Ramos (cell line): Measurements from ENCODE around the gene PAPSS2.

ENCODE experiments used
- in situ Hi-C: fragments of 300-500 bp; cut with MboI; formaldehyde crosslinking; loops from one replicate; pipeline ENCODE4 v1.14.3; 2022; ENCODE audit warnings: low sequenced_read_pairs; ENCODE audit not compliant: unreplicated experiment

PAPSS2 gene

DNA sequence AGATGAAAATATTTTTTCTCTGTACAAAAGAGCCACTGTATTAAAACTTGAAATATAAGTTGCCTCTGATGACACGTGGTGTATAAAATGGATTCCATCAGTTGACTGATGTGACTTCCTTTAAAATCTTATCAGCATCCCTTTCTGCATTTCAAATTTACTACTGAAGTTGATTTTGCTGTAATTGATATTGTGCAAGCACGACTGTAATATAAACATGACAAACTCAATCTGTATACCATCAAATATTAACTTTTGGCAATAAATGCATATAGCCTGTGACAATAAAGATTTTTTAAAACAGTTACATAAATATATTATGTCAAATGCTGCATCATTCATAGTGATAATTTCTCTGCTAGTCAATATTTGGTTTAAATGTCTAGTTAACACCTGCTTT, 7.8 kb downstream of the PAPSS2 start:
- in situ Hi-C loops, result loop anchor here (25.0 kb wide), 1 partner anchor 895 kb away; no protein-coding TSS in a partner anchor

DNA sequence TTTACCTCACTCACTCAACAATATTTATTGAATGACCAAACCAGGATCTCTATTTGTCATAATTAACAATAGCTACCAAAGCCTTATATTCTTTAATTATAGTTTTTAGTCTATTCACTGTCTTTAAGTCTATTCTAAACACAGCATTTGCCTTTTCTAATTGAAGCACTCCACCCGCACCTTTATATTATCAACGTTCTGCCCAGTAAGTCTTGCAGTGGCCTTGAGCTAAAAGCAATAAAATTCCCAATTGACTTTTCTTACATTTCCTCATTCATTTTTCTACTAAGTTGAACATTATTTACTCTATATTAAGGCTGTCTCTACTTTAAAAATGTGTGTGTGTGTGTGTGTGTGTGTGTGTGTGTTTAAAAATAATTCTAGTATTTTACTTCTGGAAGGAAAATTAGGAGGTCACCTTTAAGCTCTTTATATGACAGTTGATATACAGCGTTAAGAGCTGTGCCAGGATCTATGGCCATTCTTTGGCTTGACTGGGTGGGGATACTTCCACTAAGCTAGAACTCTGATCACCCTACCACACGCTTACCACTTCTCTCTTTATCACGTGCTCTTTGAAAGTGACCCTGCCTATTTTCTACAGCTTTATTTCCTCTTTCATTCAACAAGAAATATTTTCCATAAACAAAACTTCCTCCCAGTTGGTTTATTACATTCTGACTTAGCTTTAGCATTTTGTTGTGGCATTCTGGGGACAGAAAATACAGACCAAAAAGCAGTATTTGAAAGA, 8.8 kb downstream of the PAPSS2 start:
- in situ Hi-C loops, result loop anchor here (25.0 kb wide), 1 partner anchor 894 kb away; no protein-coding TSS in a partner anchor

DNA sequence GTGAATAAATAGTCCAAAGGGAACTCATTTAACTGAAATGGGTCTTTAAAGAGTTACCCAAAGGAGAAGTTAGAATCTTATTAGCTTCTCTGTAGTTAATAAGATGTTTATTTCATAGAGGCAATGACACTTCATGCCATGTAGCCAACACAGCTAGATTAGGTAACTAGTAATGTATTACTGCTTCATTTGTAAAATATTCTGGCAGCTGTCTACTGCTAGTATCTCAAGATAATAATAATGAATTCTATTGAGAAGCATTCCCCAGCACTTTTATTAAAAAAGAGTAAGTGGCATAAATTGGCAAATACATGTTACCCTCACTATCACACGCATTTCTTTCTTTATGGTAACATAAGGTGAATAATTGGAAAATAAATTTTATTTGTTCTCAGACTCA, 10.1 kb downstream of the PAPSS2 start:
- in situ Hi-C loops, result loop anchor here (25.0 kb wide), 1 partner anchor 893 kb away; no protein-coding TSS in a partner anchor

DNA sequence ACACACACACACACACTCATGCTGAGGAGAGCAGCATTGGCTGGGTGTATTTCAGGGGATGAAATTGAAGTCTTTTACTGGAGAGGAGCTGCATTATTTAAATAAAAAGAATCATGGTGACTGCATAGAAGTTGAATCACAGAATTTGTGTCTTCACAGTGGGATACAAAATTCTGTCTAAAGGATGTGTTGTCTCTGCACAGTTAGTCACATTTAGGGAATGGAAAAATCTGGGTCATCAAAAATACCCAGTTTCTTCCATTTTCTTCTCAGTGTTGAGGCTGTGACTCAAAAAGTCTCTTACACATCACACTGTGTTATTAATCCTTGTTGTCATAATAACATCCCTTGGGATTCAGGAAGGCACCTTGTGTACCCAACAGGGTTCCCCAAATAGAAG, 10.9 kb downstream of the PAPSS2 start:
- in situ Hi-C loops, result loop anchor here (25.0 kb wide), 1 partner anchor 892 kb away; no protein-coding TSS in a partner anchor

DNA sequence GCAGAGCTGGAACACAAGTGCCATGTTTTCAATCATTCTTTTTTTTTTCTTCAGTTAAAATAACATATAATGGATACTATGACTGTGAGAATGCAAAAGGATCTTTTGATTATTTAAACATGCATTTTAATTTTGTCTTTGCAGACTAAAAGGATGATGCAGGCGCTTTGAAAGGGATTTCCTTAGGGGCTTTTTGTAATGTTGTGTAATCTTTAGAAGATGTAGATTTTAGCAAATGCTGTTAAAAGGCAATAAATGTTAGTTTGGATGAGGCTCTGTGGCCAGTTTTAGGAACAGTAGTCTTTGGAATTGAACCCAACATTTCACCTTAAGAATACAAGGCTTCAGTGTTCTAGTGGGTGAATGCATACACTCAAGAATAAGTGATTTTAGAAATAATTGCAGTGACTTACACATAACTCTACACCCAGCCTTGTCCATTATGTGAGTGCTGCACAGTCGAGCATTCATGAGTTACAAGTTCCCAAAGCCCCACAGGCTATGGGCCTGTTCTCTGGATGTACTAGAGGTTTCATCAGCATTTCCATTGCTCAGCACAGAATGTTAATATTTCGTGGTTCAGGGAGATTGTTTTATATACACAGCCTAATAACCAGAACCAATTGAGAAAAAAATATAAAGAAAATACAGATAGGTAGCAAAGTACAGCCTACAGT, 11.6 kb downstream of the PAPSS2 start:
- in situ Hi-C loops, result loop anchor here (25.0 kb wide), 1 partner anchor 891 kb away; no protein-coding TSS in a partner anchor

DNA sequence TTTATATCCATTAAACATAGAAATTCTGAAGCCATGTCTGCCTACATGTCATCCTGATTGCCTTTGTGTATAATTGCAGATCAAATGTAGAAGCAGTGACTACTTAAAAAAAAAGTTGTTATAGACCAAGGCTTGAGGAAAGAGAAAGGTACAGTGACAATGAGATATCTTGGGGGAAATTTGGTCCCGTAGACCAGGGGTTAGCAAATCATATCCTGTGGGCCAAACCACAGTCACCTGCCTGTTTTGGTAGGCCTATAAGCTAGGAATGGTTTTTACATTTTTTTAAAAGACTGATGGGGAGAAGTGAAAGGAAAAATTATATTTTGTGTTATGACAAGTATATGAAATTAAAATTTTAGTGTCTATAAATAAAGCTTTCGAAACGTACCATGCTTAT, 12.9 kb downstream of the PAPSS2 start:
- in situ Hi-C loops, result loop anchor here (25.0 kb wide), 1 partner anchor 890 kb away; no protein-coding TSS in a partner anchor

DNA sequence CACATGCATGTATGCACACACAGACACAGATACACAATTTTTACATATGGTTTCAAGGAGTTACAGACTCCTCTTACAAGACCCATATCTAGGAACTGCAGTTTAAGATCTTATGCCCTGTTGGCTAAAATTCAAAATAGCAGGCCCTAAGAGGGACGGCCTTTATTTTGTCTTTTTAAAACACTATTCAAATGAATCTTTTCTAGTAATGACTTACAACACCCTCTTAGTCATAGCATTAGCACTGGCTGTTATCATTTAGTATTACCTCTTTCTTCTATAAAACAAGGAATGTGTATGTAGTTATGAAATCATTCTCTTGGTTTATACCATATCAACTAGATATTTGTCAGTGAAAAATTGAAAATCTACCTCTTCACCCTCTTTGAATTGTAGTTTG, 15.3 kb downstream of the PAPSS2 start:
- in situ Hi-C loops, result loop anchor here (25.0 kb wide), 1 partner anchor 887 kb away; no protein-coding TSS in a partner anchor

DNA sequence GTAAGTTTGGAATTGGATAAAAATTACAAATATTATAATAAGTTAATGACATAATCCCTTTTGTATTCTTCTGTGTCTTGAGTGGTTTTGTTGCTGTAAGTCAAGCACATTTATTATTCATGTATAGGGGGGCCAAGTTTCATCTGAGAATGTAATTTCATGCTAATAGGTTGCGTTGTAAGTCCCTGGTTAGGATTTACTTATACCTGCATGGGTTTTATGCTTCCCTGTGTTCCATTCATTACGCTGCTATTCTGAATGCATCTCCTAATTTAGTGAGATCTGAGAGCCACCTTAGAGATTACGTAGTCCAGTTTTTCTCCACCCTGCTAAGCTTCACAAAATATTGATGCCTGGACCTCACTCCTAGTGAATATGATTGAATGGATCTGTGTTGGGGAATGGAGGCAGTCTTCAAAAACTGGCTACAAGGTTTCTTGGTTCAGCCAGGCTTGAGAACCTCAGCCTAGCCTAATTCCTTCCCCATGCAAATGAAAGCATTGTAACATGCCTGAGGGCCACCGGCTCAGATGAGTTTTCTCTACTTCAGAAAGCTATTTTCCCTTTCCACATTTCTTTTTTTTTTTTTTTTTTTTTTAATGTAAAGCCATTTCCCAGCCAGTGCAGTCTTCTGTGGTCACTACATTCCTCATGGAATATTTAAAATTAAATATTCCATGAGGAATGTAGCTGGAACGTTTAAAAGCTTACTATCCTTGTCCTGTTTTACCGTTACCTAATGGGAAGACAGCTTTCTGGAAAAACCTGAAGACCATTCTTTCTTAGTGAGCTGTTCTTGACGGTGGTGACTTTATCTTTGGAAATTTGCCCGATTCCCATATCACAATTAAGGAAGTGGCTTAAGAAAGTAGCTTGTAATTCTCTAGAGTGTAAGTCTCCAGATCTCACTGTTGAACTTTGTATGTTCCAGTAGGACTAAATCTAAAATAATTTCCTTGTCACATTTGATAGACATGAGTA, 16.0 kb downstream of the PAPSS2 start:
- in situ Hi-C loops, result no loop called here

DNA sequence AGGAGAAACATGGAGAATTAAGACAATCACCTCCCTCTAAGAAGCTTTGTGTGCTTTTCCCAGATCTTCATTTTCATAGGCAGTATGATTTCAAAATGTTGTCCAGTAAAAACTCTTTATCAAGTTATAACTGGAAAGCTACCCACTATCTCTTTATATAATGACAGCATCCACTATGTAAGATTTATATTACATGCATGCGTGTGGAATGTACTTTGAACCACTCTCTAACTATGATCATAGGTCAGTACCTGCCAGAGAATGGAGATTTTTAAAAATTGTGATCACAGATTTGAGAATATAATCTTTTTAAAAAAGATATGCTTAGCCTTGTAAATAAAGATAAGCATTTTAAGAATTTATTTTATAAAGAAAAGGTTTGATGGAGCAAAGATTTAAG, 17.9 kb downstream of the PAPSS2 start:
- in situ Hi-C loops, result no loop called here

DNA sequence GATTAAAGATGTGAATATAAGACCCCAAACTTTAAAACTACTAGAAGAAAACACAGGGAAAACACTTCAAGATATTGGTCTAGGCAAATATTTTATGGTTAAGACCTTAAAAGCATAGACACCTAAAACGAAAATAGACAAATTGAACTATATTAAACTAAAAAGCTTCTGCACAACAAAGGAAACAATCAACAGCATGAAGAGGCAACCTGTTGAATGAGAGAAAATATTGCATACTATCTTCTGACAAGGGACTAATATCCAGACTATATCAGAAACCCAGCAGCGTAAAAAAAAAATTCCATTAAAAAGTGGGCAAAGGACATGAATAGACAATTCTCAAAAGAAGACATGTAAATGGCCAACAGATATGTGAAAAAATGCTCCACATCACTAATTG, 18.6 kb downstream of the PAPSS2 start:
- in situ Hi-C loops, result no loop called here

DNA sequence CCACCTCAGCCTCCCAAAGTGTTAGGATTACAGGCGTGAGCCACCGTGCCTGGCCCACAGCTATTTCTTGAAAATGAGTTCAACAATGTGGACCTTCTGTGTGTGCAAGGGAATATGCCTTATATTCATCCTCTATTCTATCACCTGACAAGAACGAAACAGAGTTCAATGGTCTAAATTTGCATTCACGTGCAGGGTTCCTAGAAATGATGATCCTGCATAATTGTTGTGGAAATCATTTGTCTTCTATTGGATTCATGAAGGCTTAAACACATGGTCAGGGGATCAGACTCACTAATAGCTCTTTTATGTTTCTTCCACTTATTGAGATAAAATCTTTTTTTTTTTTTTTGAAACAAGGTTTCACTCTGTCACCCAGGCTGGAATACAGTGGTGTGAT, 23.7 kb downstream of the PAPSS2 start:
- in situ Hi-C loops, result no loop called here

DNA sequence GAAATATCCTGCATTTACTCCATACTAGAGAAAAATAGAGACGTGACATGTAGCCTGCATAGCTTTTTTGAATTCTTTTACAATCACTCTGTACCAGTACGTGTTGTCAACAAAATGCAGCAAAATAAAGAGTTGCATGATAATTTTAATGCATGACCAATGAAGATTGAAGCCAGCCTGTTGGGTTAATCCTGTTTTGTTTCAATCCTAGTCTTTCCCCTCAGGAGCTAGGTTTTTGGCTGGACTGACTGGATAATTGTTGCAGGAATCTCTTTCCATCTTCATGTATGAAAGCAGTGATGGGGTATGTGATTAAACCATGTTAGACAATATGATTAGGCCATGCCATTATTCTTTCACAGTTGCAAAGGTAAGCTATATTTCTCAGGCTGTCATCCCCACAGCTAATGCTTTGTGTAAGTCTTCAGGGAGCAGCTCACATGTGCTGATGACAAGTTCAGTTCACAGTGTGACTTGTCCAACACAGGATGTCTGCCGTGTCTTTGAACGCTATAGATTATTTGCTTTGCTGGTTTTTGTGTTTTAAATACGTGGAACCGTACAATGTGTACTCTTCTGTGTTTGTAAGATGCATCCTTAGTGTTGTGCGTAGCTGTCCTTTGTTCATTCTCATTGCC, 24.4 kb downstream of the PAPSS2 start:
- in situ Hi-C loops, result no loop called here

DNA sequence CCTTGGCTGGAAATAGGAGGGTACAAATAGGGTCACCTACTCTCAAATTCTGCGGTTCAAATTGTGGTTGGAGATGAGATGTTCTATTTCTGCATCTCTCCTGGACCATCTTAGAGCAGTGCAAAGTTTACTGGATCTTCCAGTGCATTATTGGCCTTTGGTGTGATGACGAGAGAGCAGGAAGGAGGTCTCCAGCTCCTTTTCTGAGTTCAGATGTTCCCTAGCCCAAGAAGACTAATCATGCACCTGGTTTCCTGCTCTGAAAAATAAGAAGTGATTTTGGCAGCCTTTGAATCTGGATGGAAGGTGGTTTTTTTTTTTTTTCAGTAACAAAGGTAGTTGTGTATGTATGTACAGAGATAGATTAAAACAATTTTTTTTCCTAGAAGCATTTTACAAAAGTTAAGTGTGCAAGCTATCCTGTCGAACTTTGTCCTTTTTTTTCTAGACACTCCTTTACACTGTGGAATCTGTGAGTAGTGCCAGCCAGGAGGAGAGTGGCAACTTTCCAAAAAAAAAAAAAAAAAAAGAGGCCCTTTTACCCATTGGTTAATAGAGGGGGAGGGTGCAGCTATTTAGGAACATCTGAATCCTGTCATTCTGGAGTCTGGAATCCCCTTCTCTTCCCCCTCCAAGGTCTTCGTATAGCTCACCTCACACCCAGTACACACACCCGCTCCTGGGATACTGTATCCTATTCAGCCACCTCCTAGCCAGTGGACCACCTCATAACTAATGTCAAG, 26.3 kb downstream of the PAPSS2 start:
- in situ Hi-C loops, result no loop called here

DNA sequence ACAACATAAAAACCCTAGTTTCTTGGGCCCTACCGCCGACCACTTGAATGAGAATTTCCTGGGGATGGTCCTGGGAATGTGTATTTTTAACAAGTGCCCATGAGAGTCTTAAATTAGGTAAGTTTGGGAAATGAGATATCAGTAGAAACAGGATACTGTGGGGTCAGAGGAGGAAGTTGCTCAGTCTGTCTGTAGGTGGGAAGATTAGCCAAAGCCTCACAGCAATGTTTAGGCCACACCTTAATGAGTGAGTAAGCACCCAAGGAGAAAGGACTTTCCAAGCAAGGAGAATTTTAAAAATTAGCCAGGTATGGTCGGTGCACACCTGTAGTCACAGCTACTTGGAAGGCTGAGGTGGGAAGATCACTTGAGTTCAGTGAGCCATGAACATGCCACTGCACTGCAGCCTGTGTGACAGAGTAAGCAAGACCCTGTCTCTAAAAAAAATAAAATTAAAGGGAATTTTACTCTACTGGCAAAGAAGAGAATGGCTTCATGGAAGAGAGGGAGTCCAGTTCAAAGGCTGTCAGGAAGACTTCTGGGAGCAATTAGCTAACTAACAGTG, 31.9 kb downstream of the PAPSS2 start:
- in situ Hi-C loops, result no loop called here

DNA sequence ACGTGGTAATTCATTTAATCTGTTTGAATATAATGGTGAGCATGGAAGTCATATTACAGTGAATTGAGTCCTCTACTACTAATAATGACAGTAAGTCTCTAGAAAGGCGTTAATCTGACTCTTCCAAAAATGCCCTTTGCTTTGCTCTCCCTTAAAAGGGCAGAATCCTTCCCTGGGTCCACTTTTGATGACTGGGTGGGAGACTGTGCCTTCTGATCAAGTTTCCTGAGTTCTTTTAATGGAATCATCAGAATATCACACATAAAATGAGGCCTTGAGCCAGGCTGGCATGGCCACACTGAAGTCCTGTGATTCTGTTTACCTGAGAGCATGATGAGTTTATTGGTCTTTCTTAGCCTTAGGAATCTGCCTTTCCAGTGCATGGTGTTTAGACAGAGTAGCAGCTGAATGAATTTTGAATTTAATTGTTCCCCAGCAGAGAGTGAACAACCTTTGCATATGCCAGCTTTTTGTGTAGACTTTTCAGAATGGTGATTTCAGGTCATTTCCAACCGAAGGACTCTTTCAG, 33.3 kb downstream of the PAPSS2 start:
- in situ Hi-C loops, result no loop called here

DNA sequence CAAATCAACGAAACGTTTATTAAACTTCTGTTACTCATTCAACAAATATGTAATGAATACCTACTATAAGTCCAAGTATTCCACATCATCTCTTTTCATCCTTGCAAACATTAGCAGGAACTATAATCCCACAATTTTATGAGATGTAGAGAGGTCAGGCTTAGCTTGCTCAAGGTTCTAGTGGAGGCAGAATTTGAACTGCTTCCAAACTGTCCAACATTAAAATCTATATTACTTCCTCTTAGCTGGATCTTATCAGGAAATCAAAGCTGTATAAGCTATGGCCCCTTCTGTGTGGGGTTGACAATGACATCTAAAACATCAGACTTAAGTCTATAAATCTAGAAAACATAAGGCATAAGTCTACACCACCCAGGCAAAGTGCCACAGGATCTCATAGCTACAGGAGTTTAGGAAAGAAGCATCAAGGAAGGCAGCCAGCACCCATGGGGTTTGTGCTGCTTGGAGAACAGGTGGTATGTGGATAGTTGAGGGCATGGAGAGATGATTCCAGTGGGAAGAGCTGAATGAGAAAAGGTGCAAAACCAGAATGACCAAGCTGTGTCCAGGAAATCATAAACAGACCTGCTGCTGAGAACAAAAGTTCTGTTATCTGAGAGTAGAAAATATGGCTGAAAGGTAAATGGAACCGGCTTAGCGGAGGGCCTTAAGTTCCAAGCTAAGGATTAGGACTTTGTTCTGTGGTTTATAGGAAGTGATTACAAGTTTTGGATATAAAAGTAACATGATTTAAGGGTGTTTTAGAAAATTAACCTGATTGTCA, 34.5 kb downstream of the PAPSS2 start:
- in situ Hi-C loops, result no loop called here

DNA sequence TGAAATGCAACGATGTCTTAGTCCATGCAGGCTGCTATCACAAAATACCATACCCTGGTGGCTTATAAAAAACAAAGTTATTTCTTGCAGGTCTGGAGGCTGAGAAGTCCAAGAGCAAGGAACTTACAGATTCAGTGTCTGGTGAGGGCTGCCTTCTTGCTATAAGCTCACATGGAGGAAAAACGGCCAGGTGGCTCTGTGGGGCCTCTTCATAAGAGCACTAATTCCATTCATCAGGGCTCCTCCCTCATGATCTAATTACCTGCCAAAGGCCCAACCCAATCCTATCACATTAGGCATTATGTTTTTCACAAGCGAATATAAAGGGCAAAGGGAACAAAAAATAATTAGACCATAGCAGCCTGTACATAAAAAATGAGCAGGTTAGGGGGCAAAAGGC, 35.4 kb downstream of the PAPSS2 start:
- in situ Hi-C loops, result no loop called here
